Neuronal stem cell (in vitro differentiated cells): ENCODE results near the gene CD99.

Source experiments
- DNase-seq: peaks from one replicate; pipeline ENCODE4 v3.0.0-alpha.2; 2013; ENCODE audit warnings: low spot score
- H2AFZ ChIP-seq: one replicate; pipeline ENCODE4 v1.6.1; 2013; ENCODE audit warnings: mild to moderate bottlenecking, low read length, inconsistent platforms
- H2AK5ac ChIP-seq: 2 replicates; pipeline ENCODE4 v1.6.1; 2013; ENCODE audit warnings: low read depth, mild to moderate bottlenecking, inconsistent platforms, low read length, moderate library complexity, mixed read lengths
- H2BK120ac ChIP-seq: 2 replicates; pipeline ENCODE4 v1.6.1; 2013; ENCODE audit warnings: low read depth, mild to moderate bottlenecking, inconsistent platforms, low read length, moderate library complexity, mixed read lengths
- H2BK12ac ChIP-seq: one replicate; pipeline ENCODE4 v1.6.1; 2013; ENCODE audit warnings: low read length, inconsistent platforms
- H2BK15ac ChIP-seq: 2 replicates; pipeline ENCODE4 v1.6.1; 2013; ENCODE audit warnings: mild to moderate bottlenecking, low read length, inconsistent platforms, mixed read lengths
- H2BK5ac ChIP-seq: one replicate; pipeline ENCODE4 v1.6.1; 2013; ENCODE audit warnings: inconsistent platforms, mild to moderate bottlenecking, low read length, moderate library complexity
- H3K14ac ChIP-seq: one replicate; pipeline ENCODE4 v1.6.1; 2013; ENCODE audit warnings: low read length, inconsistent platforms
- H3K18ac ChIP-seq: 2 replicates; pipeline ENCODE4 v1.6.1; 2013; ENCODE audit warnings: low read length, inconsistent platforms
- H3K23ac ChIP-seq: 2 replicates; pipeline ENCODE4 v1.6.1; 2013; ENCODE audit warnings: low read depth, mild to moderate bottlenecking, mixed read lengths, low read length, inconsistent platforms; ENCODE audit not compliant: poor library complexity
- H3K27ac ChIP-seq: replicated peaks from 3 replicates; pipeline ENCODE4 v1.5.1; 2013; ENCODE audit warnings: low read length, inconsistent platforms
- H3K27me3 ChIP-seq, 3 experiments: 2 replicates each; pipeline ENCODE4 v1.6.1; 2013; ENCODE audit warnings: low read length in 3 of 3, mild to moderate bottlenecking in 2 of 3, inconsistent platforms in 1 of 3, low read depth in 1 of 3, mixed read lengths in 1 of 3, moderate library complexity in 1 of 3; ENCODE audit not compliant: control insufficient read depth in 3 of 3, insufficient read depth in 3 of 3
- H3K36me3 ChIP-seq, 2 donors: replicated peaks in 1 of 2; 2 replicates each; pipeline ENCODE4 v1.6.1; 2013; ENCODE audit warnings: low read length in 2 of 2; ENCODE audit not compliant: control insufficient read depth in 2 of 2, insufficient read depth in 2 of 2
- H3K4ac ChIP-seq: 2 replicates; pipeline ENCODE4 v1.6.1; 2013; ENCODE audit warnings: inconsistent platforms, mild to moderate bottlenecking, low read length, moderate library complexity
- H3K4me1 ChIP-seq, 2 donors: 1 replicate in 1 of 2; 2 replicates in 1 of 2; pipeline ENCODE4 v1.6.1; 2013; ENCODE audit warnings: low read length in 2 of 2, low read depth in 1 of 2; ENCODE audit not compliant: control insufficient read depth in 2 of 2, insufficient read depth in 1 of 2
- H3K4me2 ChIP-seq: one replicate; pipeline ENCODE4 v1.6.1; 2013; ENCODE audit warnings: mild to moderate bottlenecking, low read length, inconsistent platforms; ENCODE audit not compliant: insufficient read depth, poor library complexity, severe bottlenecking
- H3K4me3 ChIP-seq, 2 donors: 2 replicates each; pipeline ENCODE4 v1.5.1; 2013; ENCODE audit warnings: low read length in 2 of 2, mild to moderate bottlenecking in 2 of 2, inconsistent platforms in 1 of 2, moderate library complexity in 1 of 2
- H3K79me1 ChIP-seq: one replicate; pipeline ENCODE4 v1.6.1; 2013; ENCODE audit warnings: low read depth, mild to moderate bottlenecking, inconsistent platforms, low read length, moderate library complexity
- H3K9ac ChIP-seq: one replicate; pipeline ENCODE4 v1.6.1; 2013; ENCODE audit warnings: mild to moderate bottlenecking, low read depth, low read length, inconsistent platforms; ENCODE audit not compliant: poor library complexity
- H3K9me3 ChIP-seq, 2 donors: replicated peaks in 1 of 2; 2 replicates each; pipeline versions ENCODE3 to v1.6.1; 2013; ENCODE audit warnings: low read length in 2 of 2, mild to moderate bottlenecking in 2 of 2, inconsistent platforms in 1 of 2, low read depth in 1 of 2, mixed read lengths in 1 of 2, moderate library complexity in 1 of 2; ENCODE audit not compliant: control insufficient read depth in 2 of 2, insufficient read depth in 1 of 2
- H4K8ac ChIP-seq: one replicate; pipeline ENCODE4 v1.6.1; 2013; ENCODE audit warnings: low read depth, mild to moderate bottlenecking, inconsistent platforms, low read length, moderate library complexity
- H4K91ac ChIP-seq: one replicate; pipeline ENCODE4 v1.6.1; 2013; ENCODE audit warnings: low read length, low read depth, mild to moderate bottlenecking, inconsistent platforms; ENCODE audit not compliant: poor library complexity
- WGBS, 2 donors: extraction: QIAGEN DNeasy Blood & Tissue Kit; methylation state at CpG; one replicate each; pipeline ENCODE4 v1.1.7; 2013; ENCODE audit warnings: missing lambda C conversion rate in 2 of 2, mixed read lengths in 1 of 2; ENCODE audit not compliant: insufficient read length in 2 of 2, insufficient replicate concordance in 1 of 2; ENCODE audit errors: extremely low coverage in 2 of 2; 5-methylcytosine and 5-hydroxymethylcytosine counted together

The CD99 gene

GRCh38 chrX:2696698-2697215 is 5.7 kb downstream of the CD99 start:
- Histone ChIP-seq H4K8ac (no peak overlapping the region), H3K4me2 (no peak overlapping the region), H3K18ac (no peak overlapping the region), H3K4me1 (peaks cover 3 to 12% of the 10 kb centered on the region in 2 donors), H2AFZ (no peak overlapping the region), H4K91ac (no peak overlapping the region), H3K9me3 (peaks cover 0 to 1% of the 10 kb centered on the region in 2 donors), H3K27me3 (no peaks in the 10 kb centered on the region), H2AK5ac (no peak overlapping the region), H3K14ac (no peak overlapping the region), H3K79me1 (peaks cover 11% of the 10 kb centered on the region), H3K9ac (no peak overlapping the region), H2BK120ac (no peak overlapping the region), H2BK12ac (no peak overlapping the region), H2BK5ac (no peak overlapping the region), H2BK15ac (no peak overlapping the region), H3K23ac (peak overlapping the region; percentile 8), H3K36me3 (peaks cover 5 to 27% of the 10 kb centered on the region in 2 donors), H3K4me3 (no peak overlapping the region), H3K4ac (no peak overlapping the region), H3K27ac (no peak overlapping the region)
- DNase-seq, result no peak
- no CpG with 5 or more reads among the region's 8 CpGs for WGBS, 2 donors

GRCh38 chrX:2697306-2697705 is 6.2 kb downstream of the CD99 start:
- Histone ChIP-seq H2AFZ (no peak overlapping the region), H4K91ac (no peak overlapping the region), H3K4me1 (peaks cover 3 to 12% of the 10 kb centered on the region in 2 donors), H3K79me1 (peaks cover 11% of the 10 kb centered on the region), H2BK12ac (no peak overlapping the region), H3K4me3 (no peak overlapping the region), H2AK5ac (no peak overlapping the region), H2BK15ac (no peak overlapping the region), H3K9me3 (peaks cover 0 to 1% of the 10 kb centered on the region in 2 donors), H2BK5ac (no peak overlapping the region), H2BK120ac (no peak overlapping the region), H3K14ac (no peak overlapping the region), H4K8ac (no peak overlapping the region), H3K23ac (no peak overlapping the region), H3K4ac (no peak overlapping the region), H3K18ac (no peak overlapping the region), H3K27ac (no peak overlapping the region), H3K36me3 (peaks cover 5 to 27% of the 10 kb centered on the region in 2 donors), H3K4me2 (no peak overlapping the region), H3K27me3 (no peaks in the 10 kb centered on the region), H3K9ac (no peak overlapping the region)
- no peak for DNase-seq
- no CpG with 5 or more reads among the region's 7 CpGs for WGBS, 2 donors

- Histone ChIP-seq H3K79me1 (peaks cover 11% of the 10 kb centered on the region), H3K4me3 (no peak overlapping the region), H3K23ac (no peak overlapping the region), H3K14ac (no peak overlapping the region), H2BK120ac (no peak overlapping the region), H4K91ac (no peak overlapping the region), H4K8ac (no peak overlapping the region), H3K9me3 (peaks cover 0 to 1% of the 10 kb centered on the region in 2 donors), H3K9ac (no peak overlapping the region), H3K4me1 (peaks cover 0 to 10% of the 10 kb centered on the region in 2 donors), H3K4ac (no peak overlapping the region), H3K4me2 (no peak overlapping the region), H3K36me3 (peaks cover 5 to 27% of the 10 kb centered on the region in 2 donors), H3K18ac (no peak overlapping the region), H3K27me3 (no peaks in the 10 kb centered on the region), H2BK12ac (no peak overlapping the region), H2AFZ (no peak overlapping the region), H2AK5ac (no peak overlapping the region), H3K27ac (no peak overlapping the region), H2BK15ac (no peak overlapping the region), H2BK5ac (no peak overlapping the region)
- no CpG with 5 or more reads among the region's 9 CpGs for WGBS, 2 donors
- no peak for DNase-seq
Observed at GRCh38 chrX:2697741-2698299, 6.7 kb downstream of the CD99 start.

- no CpG with 5 or more reads among the region's 5 CpGs for WGBS, 2 donors
- peaks cover 11% of the 10 kb centered on the region for H3K79me1 ChIP-seq
Observed at GRCh38 chrX:2698604-2699003, 7.5 kb downstream of the CD99 start.

More at GRCh38 chrX:2698604-2699003, 7.5 kb downstream of the CD99 start:
- H3K27ac ChIP-seq, result no peak overlapping the region
- no peak overlapping the region for H3K4me2 ChIP-seq
- H4K8ac ChIP-seq, result no peak overlapping the region
- no peak overlapping the region for H2BK120ac ChIP-seq
- H3K36me3 ChIP-seq, result peaks cover 5 to 27% of the 10 kb centered on the region in 2 donors
- H3K4me1 ChIP-seq, result peaks cover 7% of the 10 kb centered on the region in 2 donors
- H3K27me3 ChIP-seq, result no peaks in the 10 kb centered on the region
- no peak overlapping the region for H3K4me3 ChIP-seq
- no peak overlapping the region for H3K18ac ChIP-seq
- H4K91ac ChIP-seq, result no peak overlapping the region
- no peak overlapping the region for H3K23ac ChIP-seq
- no peak overlapping the region for H2BK12ac ChIP-seq
- no peak overlapping the region for H3K14ac ChIP-seq
- H3K9me3 ChIP-seq, result peaks cover 0 to 1% of the 10 kb centered on the region in 2 donors
- no peak for DNase-seq
- H2BK15ac ChIP-seq, result no peak overlapping the region
- H2BK5ac ChIP-seq, result no peak overlapping the region
- H2AK5ac ChIP-seq, result no peak overlapping the region
- H2AFZ ChIP-seq, result no peak overlapping the region
- no peak overlapping the region for H3K9ac ChIP-seq
- no peak overlapping the region for H3K4ac ChIP-seq
